ENCODE measurements around the gene CCNI2.

DNA sequence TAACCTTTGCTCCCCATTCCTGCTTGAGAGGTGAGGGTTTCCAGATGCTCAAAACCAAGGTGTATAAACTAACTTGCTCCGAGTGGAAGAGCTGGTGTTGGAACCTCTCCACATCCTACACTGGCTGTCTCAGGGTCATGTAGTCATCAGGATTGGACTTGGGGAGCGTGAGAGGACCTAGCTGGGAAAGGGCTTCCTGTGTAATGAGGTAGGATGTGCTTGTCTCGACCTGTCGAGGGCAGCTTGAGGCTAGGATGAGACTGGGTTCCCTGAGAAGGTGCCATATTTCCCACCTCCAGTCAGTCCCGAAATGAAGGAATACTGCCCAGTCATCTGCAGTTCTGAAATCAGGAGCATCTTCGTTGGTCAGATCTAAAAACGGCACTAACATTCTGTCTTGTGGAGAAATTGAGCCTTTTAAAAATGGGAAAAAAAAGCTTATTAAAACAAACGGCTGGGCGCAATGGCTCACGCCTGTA is 1.3 kb downstream of the CCNI2 start:
- TF ChIP-seq EP300 (IDR thresholded peaks at IDR 0.05; ENCODE audit: borderline replicate concordance), result no peak
- TF ChIP-seq, protein P1, sequence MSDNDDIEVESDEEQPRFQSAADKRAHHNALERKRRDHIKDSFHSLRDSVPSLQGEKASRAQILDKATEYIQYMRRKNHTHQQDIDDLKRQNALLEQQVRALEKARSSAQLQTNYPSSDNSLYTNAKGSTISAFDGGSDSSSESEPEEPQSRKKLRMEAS (IDR thresholded peaks at IDR 0.05), result no peak
- TF ChIP-seq YY1 (IDR thresholded peaks at IDR 0.05; ENCODE audit: low read depth), result no peak
- no peak for TF ChIP-seq TCF12 (IDR thresholded peaks at IDR 0.05; ENCODE audit: low read depth)
- TF ChIP-seq CREB1 (IDR thresholded peaks at IDR 0.05; ENCODE audit: low read depth), result no peak
- TF ChIP-seq, protein P2, sequence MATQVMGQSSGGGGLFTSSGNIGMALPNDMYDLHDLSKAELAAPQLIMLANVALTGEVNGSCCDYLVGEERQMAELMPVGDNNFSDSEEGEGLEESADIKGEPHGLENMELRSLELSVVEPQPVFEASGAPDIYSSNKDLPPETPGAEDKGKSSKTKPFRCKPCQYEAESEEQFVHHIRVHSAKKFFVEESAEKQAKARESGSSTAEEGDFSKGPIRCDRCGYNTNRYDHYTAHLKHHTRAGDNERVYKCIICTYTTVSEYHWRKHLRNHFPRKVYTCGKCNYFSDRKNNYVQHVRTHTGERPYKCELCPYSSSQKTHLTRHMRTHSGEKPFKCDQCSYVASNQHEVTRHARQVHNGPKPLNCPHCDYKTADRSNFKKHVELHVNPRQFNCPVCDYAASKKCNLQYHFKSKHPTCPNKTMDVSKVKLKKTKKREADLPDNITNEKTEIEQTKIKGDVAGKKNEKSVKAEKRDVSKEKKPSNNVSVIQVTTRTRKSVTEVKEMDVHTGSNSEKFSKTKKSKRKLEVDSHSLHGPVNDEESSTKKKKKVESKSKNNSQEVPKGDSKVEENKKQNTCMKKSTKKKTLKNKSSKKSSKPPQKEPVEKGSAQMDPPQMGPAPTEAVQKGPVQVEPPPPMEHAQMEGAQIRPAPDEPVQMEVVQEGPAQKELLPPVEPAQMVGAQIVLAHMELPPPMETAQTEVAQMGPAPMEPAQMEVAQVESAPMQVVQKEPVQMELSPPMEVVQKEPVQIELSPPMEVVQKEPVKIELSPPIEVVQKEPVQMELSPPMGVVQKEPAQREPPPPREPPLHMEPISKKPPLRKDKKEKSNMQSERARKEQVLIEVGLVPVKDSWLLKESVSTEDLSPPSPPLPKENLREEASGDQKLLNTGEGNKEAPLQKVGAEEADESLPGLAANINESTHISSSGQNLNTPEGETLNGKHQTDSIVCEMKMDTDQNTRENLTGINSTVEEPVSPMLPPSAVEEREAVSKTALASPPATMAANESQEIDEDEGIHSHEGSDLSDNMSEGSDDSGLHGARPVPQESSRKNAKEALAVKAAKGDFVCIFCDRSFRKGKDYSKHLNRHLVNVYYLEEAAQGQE (IDR thresholded peaks at IDR 0.05; ENCODE audit: low read depth), result no peak
- no peak for TF ChIP-seq TAF1 (IDR thresholded peaks at IDR 0.05; ENCODE audit: low read depth)
- TF ChIP-seq RAD21 (IDR thresholded peaks at IDR 0.05; ENCODE audit: low read depth), result no peak
- no peak for TF ChIP-seq NFIC (IDR thresholded peaks at IDR 0.05)
- TF ChIP-seq, protein P3, sequence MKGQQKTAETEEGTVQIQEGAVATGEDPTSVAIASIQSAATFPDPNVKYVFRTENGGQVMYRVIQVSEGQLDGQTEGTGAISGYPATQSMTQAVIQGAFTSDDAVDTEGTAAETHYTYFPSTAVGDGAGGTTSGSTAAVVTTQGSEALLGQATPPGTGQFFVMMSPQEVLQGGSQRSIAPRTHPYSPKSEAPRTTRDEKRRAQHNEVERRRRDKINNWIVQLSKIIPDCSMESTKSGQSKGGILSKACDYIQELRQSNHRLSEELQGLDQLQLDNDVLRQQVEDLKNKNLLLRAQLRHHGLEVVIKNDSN (IDR thresholded peaks at IDR 0.05), result no peak
- TF ChIP-seq FOXM1 (IDR thresholded peaks at IDR 0.05; ENCODE audit: borderline replicate concordance, low read depth), result no peak
- no peak for TF ChIP-seq EGR1 (IDR thresholded peaks at IDR 0.05)
- no peak for TF ChIP-seq TEAD4 (IDR thresholded peaks at IDR 0.05)
- TF ChIP-seq ZBTB7A (IDR thresholded peaks at IDR 0.05; ENCODE audit: low read depth), result no peak

Measured in Ishikawa (cell line).